ENCODE results near the gene CFB.

Gene CFB

DNA sequence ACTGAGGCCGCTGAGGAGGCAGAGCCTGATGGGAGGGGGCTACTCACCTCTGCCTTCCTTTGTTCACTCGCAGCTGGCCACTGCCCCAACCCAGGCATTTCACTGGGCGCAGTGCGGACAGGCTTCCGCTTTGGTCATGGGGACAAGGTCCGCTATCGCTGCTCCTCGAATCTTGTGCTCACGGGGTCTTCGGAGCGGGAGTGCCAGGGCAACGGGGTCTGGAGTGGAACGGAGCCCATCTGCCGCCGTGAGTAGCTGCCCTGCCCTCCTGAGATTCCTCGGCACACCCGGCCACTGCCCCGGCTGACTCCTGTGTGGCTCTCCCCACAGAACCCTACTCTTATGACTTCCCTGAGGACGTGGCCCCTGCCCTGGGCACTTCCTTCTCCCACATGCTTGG lies 12.4 kb upstream of the CFB start:
- peaks cover 2% of the 10 kb centered on the region; the same call in 1 of the 2 replicates for H3K27me3 ChIP-seq (ENCODE audit: insufficient read depth, low read length)
- no peak for TF ChIP-seq EZH2 (IDR thresholded peaks at IDR 0.05; ENCODE audit: borderline replicate concordance, low read length)
- TF ChIP-seq, protein P1, sequence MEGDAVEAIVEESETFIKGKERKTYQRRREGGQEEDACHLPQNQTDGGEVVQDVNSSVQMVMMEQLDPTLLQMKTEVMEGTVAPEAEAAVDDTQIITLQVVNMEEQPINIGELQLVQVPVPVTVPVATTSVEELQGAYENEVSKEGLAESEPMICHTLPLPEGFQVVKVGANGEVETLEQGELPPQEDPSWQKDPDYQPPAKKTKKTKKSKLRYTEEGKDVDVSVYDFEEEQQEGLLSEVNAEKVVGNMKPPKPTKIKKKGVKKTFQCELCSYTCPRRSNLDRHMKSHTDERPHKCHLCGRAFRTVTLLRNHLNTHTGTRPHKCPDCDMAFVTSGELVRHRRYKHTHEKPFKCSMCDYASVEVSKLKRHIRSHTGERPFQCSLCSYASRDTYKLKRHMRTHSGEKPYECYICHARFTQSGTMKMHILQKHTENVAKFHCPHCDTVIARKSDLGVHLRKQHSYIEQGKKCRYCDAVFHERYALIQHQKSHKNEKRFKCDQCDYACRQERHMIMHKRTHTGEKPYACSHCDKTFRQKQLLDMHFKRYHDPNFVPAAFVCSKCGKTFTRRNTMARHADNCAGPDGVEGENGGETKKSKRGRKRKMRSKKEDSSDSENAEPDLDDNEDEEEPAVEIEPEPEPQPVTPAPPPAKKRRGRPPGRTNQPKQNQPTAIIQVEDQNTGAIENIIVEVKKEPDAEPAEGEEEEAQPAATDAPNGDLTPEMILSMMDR (IDR thresholded peaks at IDR 0.05; ENCODE audit: low read length) = no peak
- no peaks in the 10 kb centered on the region for H3F3A ChIP-seq (ENCODE audit: insufficient read depth, low read length)
- no peaks in the 10 kb centered on the region for H3K9me3 ChIP-seq (ENCODE audit: low read length)
- no peak overlapping the region for H3K27ac ChIP-seq (ENCODE audit: low read depth, low read length, poor library complexity, severe bottlenecking)
- no peak overlapping the region for H3K4me2 ChIP-seq (ENCODE audit: low read length)
- no peak overlapping the region for H3K9ac ChIP-seq (ENCODE audit: low read length)
- no peaks in the 10 kb centered on the region for H4K20me1 ChIP-seq (ENCODE audit: insufficient read depth, low read length)
- no peaks in the 10 kb centered on the region for H3K4me1 ChIP-seq (ENCODE audit: insufficient read depth, low read length, severe bottlenecking)
- H3K9me2 ChIP-seq (ENCODE audit: low read depth, low read length) = no peaks in the 10 kb centered on the region
- no peak overlapping the region for H3K4me3 ChIP-seq (ENCODE audit: low read depth, low read length, poor library complexity, severe bottlenecking)
- no peaks in the 10 kb centered on the region for H3K36me3 ChIP-seq (ENCODE audit: insufficient read depth, low read length)
- H3K79me2 ChIP-seq (ENCODE audit: insufficient read depth, low read length) = no peaks in the 10 kb centered on the region
- no peak overlapping the region for H2AFZ ChIP-seq (ENCODE audit: low read length)

DNA sequence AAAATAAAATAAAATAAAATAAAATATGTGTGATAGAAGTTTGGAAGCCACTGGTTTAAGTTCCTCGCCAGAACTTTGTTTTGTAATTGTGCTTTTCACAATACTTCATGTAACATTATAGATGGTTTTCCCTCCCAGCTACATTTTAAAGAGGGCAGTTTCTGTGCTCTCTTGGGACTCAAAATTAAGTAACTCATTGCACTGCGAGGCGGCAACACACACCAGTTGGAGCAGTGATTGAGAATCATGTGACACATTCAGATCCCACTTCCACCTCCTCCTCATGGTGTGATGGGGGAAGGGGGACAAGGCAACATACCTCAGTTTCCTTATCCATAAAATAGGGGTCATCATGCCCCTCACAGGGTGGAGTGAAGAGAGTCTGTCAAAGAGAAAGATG lies 10.9 kb upstream of the CFB start:
- no peaks in the 10 kb centered on the region for H3K36me3 ChIP-seq (ENCODE audit: insufficient read depth, low read length)
- H3K4me3 ChIP-seq (ENCODE audit: low read depth, low read length, poor library complexity, severe bottlenecking) = no peak overlapping the region
- no peaks in the 10 kb centered on the region for H3K4me1 ChIP-seq (ENCODE audit: insufficient read depth, low read length, severe bottlenecking)
- H3K9me2 ChIP-seq (ENCODE audit: low read depth, low read length) = no peaks in the 10 kb centered on the region
- H3K27ac ChIP-seq (ENCODE audit: low read depth, low read length, poor library complexity, severe bottlenecking) = no peak overlapping the region
- no peaks in the 10 kb centered on the region for H3K27me3 ChIP-seq (ENCODE audit: insufficient read depth, low read length)
- H3K79me2 ChIP-seq (ENCODE audit: insufficient read depth, low read length) = no peaks in the 10 kb centered on the region
- H3F3A ChIP-seq (ENCODE audit: insufficient read depth, low read length) = no peaks in the 10 kb centered on the region
- TF ChIP-seq EZH2 (IDR thresholded peaks at IDR 0.05; ENCODE audit: borderline replicate concordance, low read length) = no peak
- TF ChIP-seq, protein P1 (IDR thresholded peaks at IDR 0.05; ENCODE audit: low read length) = no peak
- H2AFZ ChIP-seq (ENCODE audit: low read length) = no peak overlapping the region
- no peak overlapping the region for H3K4me2 ChIP-seq (ENCODE audit: low read length)
- no peaks in the 10 kb centered on the region for H3K9me3 ChIP-seq (ENCODE audit: low read length)
- no peaks in the 10 kb centered on the region for H4K20me1 ChIP-seq (ENCODE audit: insufficient read depth, low read length)
- no peak overlapping the region for H3K9ac ChIP-seq (ENCODE audit: low read length)

DNA sequence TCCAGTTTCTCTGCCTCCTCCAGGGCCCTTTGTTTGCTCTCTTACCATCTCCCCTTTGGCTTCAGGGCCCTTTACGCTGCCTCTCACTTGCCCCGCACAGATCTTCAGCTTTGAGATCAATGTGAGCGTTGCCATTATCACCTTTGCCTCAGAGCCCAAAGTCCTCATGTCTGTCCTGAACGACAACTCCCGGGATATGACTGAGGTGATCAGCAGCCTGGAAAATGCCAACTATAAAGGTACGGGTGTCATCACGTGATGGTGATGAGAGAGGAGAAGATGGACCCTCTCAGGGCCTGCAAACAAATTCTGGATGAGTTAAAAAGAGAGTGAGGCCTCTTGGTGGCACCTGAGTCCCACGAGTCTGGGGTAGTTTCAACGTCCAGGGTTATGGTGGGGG lies 10.1 kb upstream of the CFB start:
- Histone ChIP-seq H4K20me1 (ENCODE audit: insufficient read depth, low read length) (no peaks in the 10 kb centered on the region), H3K4me3 (ENCODE audit: low read depth, low read length, poor library complexity, severe bottlenecking) (no peak overlapping the region), H3K27ac (ENCODE audit: low read depth, low read length, poor library complexity, severe bottlenecking) (no peak overlapping the region), H3K9me2 (ENCODE audit: low read depth, low read length) (no peaks in the 10 kb centered on the region), H3K9me3 (ENCODE audit: low read length) (no peaks in the 10 kb centered on the region), H3K36me3 (ENCODE audit: insufficient read depth, low read length) (no peaks in the 10 kb centered on the region), H3K79me2 (ENCODE audit: insufficient read depth, low read length) (no peaks in the 10 kb centered on the region), H3F3A (ENCODE audit: insufficient read depth, low read length) (no peaks in the 10 kb centered on the region), H2AFZ (ENCODE audit: low read length) (no peak overlapping the region), H3K4me2 (ENCODE audit: low read length) (no peak overlapping the region), H3K27me3 (ENCODE audit: insufficient read depth, low read length) (no peaks in the 10 kb centered on the region), H3K4me1 (ENCODE audit: insufficient read depth, low read length, severe bottlenecking) (no peaks in the 10 kb centered on the region), H3K9ac (ENCODE audit: low read length) (no peak overlapping the region)
- TF ChIP-seq, protein P1 (IDR thresholded peaks at IDR 0.05; ENCODE audit: low read length) = no peak
- TF ChIP-seq EZH2 (IDR thresholded peaks at IDR 0.05; ENCODE audit: borderline replicate concordance, low read length) = no peak
